ENCODE results near the gene SEMA3F. TPM values are rescaled to one million over a fixed set of nuclear protein-coding genes. Genes with fewer than 3 reads are reported as not detected.

Gene SEMA3F
- total and polyA plus RNA-seq, 9 donors: 1.9 to 31.5 (median 7.2) TPM

GRCh38 chr3:50238549-50239026 is 83.5 kb downstream of the SEMA3F start:
- Histone ChIP-seq H3K27ac (peak overlapping the region; percentile 71 to 80), H3K4me3 (peak overlapping the region; percentile 69), H3K27me3 (no peaks in the 10 kb centered on the region), H3K4me1 (ENCODE audit: insufficient read depth) (peaks cover 14% of the 10 kb centered on the region), H3K9me3 (no peaks in the 10 kb centered on the region), H3K36me3 (no peaks in the 10 kb centered on the region)
- 59 to 68% (median 63%) methylated on average over 6 to 7 of the region's 7 CpGs for WGBS, 3 donors
- intact Hi-C loops (cut with DNase I): no loop called here
- TF ChIP-seq POLR2A (IDR thresholded peaks at IDR 0.05) (no peak), EP300 (IDR thresholded peaks at IDR 0.05) (no peak), CTCF (IDR thresholded peaks at IDR 0.05) (no peak)
- DNase-seq: peak in 4 of 5 donors; percentile 66 to 68 (median 66)

MicroRNAs encoded within 50 kb of the gene (microRNA counts, 767-probe panel; counts per million panel counts)
- 530 counts per million, percentile 78 among the panel's probes with 10 or more counts for microRNA hsa-miR-566

Small RNA genes lying within 50 kb of the gene (microRNA-seq; reads per million reads assigned to microRNA genes)
- gene MIR566 (0 reads per million in 3 donors), gene MIR5787 (0 to 0.18 (median 0) reads per million in 3 donors)

Small RNA genes lying within 50 kb of the gene (small RNA-seq; reads per million reads assigned to genes)
- gene MIR566 (not detected), gene MIR5787 (not detected)

Other genes starting within 250 kb of the SEMA3F start
- gene MON1A, start 225.5 kb upstream of the SEMA3F start, total RNA-seq: 10 to 100 TPM in 1 of 7 donors, 1 to 10 TPM in 6; 3.7 to 13.2 (median 8.0) TPM
- 1 to 10 TPM; 2.8 to 5.6 TPM for gene MON1A, start 225.5 kb upstream of the SEMA3F start, polyA plus RNA-seq
- gene RBM6, start 215.2 kb upstream of the SEMA3F start, total RNA-seq: 100 to 1,000 TPM in 1 of 7 donors, 10 to 100 TPM in 6; 70.1 to 108 (median 88.0) TPM
- 100 to 1,000 TPM in 1 of 2 donors, 10 to 100 TPM in 1; 76.1 to 108 TPM for gene RBM6, start 215.2 kb upstream of the SEMA3F start, polyA plus RNA-seq
- 100 to 1,000 TPM; 146 to 202 (median 165) TPM for gene RBM5, start 66.4 kb upstream of the SEMA3F start, total RNA-seq
- gene RBM5, start 66.4 kb upstream of the SEMA3F start, polyA plus RNA-seq: 100 to 1,000 TPM; 123 to 207 TPM
- gene GNAT1, start 36.3 kb downstream of the SEMA3F start, total RNA-seq: not detected
- gene GNAT1, start 36.3 kb downstream of the SEMA3F start, polyA plus RNA-seq: not detected
- gene SLC38A3, start 49.9 kb downstream of the SEMA3F start, total RNA-seq: 10 to 100 TPM in 2 of 7 donors, 1 to 10 TPM in 5; 3.0 to 10.9 (median 8.3) TPM
- 1 to 10 TPM; 1.6 to 6.6 TPM for gene SLC38A3, start 49.9 kb downstream of the SEMA3F start, polyA plus RNA-seq
- gene GNAI2, start 80.9 kb downstream of the SEMA3F start, total RNA-seq: 100 to 1,000 TPM in 6 of 7 donors, 10 to 100 TPM in 1; 72.3 to 259 (median 212) TPM
- 100 to 1,000 TPM; 189 to 309 TPM for gene GNAI2, start 80.9 kb downstream of the SEMA3F start, polyA plus RNA-seq
- gene SEMA3B, start 113.8 kb downstream of the SEMA3F start, total RNA-seq: 100 to 1,000 TPM in 1 of 7 donors, 10 to 100 TPM in 6; 18.4 to 224 (median 51.9) TPM
- 10 to 100 TPM in 1 of 2 donors, 1 to 10 TPM in 1; 5.0 to 30.9 TPM for gene SEMA3B, start 113.8 kb downstream of the SEMA3F start, polyA plus RNA-seq
- gene LSMEM2, start 123.8 kb downstream of the SEMA3F start, total RNA-seq: 1 to 10 TPM in 2 of 7 donors, under 1 TPM in 3, not detected in 2; 0.42 to 1.4 (median 0.76) TPM
- 1 to 10 TPM in 1 of 2 donors, under 1 TPM in 1; 0.60 to 1.0 TPM for gene LSMEM2, start 123.8 kb downstream of the SEMA3F start, polyA plus RNA-seq
- 10 to 100 TPM; 31.8 to 76.9 (median 56.4) TPM for gene IFRD2, start 137.1 kb downstream of the SEMA3F start, total RNA-seq
- gene IFRD2, start 137.1 kb downstream of the SEMA3F start, polyA plus RNA-seq: 10 to 100 TPM; 14.5 to 32.8 TPM
- gene HYAL3, start 144.1 kb downstream of the SEMA3F start, total RNA-seq: 1 to 10 TPM in 6 of 7 donors, under 1 TPM in 1; 0.58 to 4.3 (median 2.0) TPM
- gene HYAL3, start 144.1 kb downstream of the SEMA3F start, polyA plus RNA-seq: 1 to 10 TPM; 1.5 to 1.9 TPM
- gene NAA80, start 144.1 kb downstream of the SEMA3F start, total RNA-seq: 10 to 100 TPM in 6 of 7 donors, 1 to 10 TPM in 1; 9.7 to 15.7 (median 13.0) TPM
- 10 to 100 TPM in 1 of 2 donors, 1 to 10 TPM in 1; 2.6 to 11.2 TPM for gene NAA80, start 144.1 kb downstream of the SEMA3F start, polyA plus RNA-seq
- 1 to 10 TPM; 1.8 to 9.3 (median 3.3) TPM for gene HYAL1, start 148.2 kb downstream of the SEMA3F start, total RNA-seq
- gene HYAL1, start 148.2 kb downstream of the SEMA3F start, polyA plus RNA-seq: 1 to 10 TPM; 3.6 to 4.4 TPM
- gene HYAL2, start 167.4 kb downstream of the SEMA3F start, total RNA-seq: 10 to 100 TPM; 29.0 to 81.6 (median 41.2) TPM
- 10 to 100 TPM; 10.9 to 56.3 TPM for gene HYAL2, start 167.4 kb downstream of the SEMA3F start, polyA plus RNA-seq
- gene TUSC2, start 172.9 kb downstream of the SEMA3F start, total RNA-seq: 10 to 100 TPM; 19.4 to 26.4 (median 21.3) TPM
- gene TUSC2, start 172.9 kb downstream of the SEMA3F start, polyA plus RNA-seq: 10 to 100 TPM; 21.0 to 24.0 TPM
- gene RASSF1, start 185.5 kb downstream of the SEMA3F start, total RNA-seq: 10 to 100 TPM; 16.2 to 32.6 (median 25.5) TPM
- gene RASSF1, start 185.5 kb downstream of the SEMA3F start, polyA plus RNA-seq: 10 to 100 TPM; 12.5 to 27.4 TPM
- gene ZMYND10, start 190.4 kb downstream of the SEMA3F start, total RNA-seq: 10 to 100 TPM in 2 of 7 donors, 1 to 10 TPM in 5; 1.0 to 75.1 (median 3.4) TPM
- gene ZMYND10, start 190.4 kb downstream of the SEMA3F start, polyA plus RNA-seq: under 1 TPM; 0.50 to 0.81 TPM
- gene NPRL2, start 195.5 kb downstream of the SEMA3F start, total RNA-seq: 10 to 100 TPM; 19.4 to 26.3 (median 22.4) TPM
- 10 to 100 TPM; 21.8 to 21.9 TPM for gene NPRL2, start 195.5 kb downstream of the SEMA3F start, polyA plus RNA-seq
- 10 to 100 TPM in 3 of 7 donors, 1 to 10 TPM in 4; 8.0 to 17.1 (median 9.6) TPM for gene CYB561D2, start 195.5 kb downstream of the SEMA3F start, total RNA-seq
- gene CYB561D2, start 195.5 kb downstream of the SEMA3F start, polyA plus RNA-seq: 10 to 100 TPM in 1 of 2 donors, 1 to 10 TPM in 1; 4.5 to 10.8 TPM
- 10 to 100 TPM; 32.3 to 58.4 (median 36.9) TPM for gene TMEM115, start 204.2 kb downstream of the SEMA3F start, total RNA-seq
- 10 to 100 TPM in 1 of 2 donors, 1 to 10 TPM in 1; 8.5 to 40.2 TPM for gene TMEM115, start 204.2 kb downstream of the SEMA3F start, polyA plus RNA-seq

Measured in ovary (tissue), 9 donors.